CD14-positive monocyte (primary cell): ENCODE measurements around the gene TENT5C. TPM values are rescaled to one million over a fixed set of nuclear protein-coding genes. Genes with fewer than 3 reads are reported as not detected.

Experiments
- DNase-seq, 3 donors: peaks; one replicate each; pipeline ENCODE4 v3.0.0-alpha.2; 2011 to 2022
- H2AFZ ChIP-seq: 2 replicates; pipeline ENCODE4 v1.6.0; 2012; ENCODE audit warnings: mild to moderate bottlenecking, low read depth, low read length, inconsistent platforms; ENCODE audit not compliant: insufficient read depth, poor library complexity, severe bottlenecking
- H3K27ac ChIP-seq, 2 donors: 1 replicate in 1 of 2; 2 replicates in 1 of 2; pipeline ENCODE4 v1.5.1; 2012 to 2013; ENCODE audit warnings: low read length in 2 of 2, control low read depth in 1 of 2, inconsistent platforms in 1 of 2, low read depth in 1 of 2, mild to moderate bottlenecking in 1 of 2
- H3K27me3 ChIP-seq, 2 donors: one replicate each; pipeline versions ENCODE4 v1.6.0 to v1.6.1; 2011 to 2013; ENCODE audit warnings: low read length in 2 of 2; ENCODE audit not compliant: control insufficient read depth in 2 of 2, insufficient read depth in 2 of 2
- H3K36me3 ChIP-seq, 2 donors: replicated peaks in 1 of 2; 1 replicate in 1 of 2; 2 replicates in 1 of 2; pipeline versions ENCODE4 v1.5.1 to v1.6.1; 2012 to 2013; ENCODE audit warnings: low read length in 2 of 2, control low read depth in 1 of 2, inconsistent platforms in 1 of 2, mild to moderate bottlenecking in 1 of 2; ENCODE audit not compliant: insufficient read depth in 2 of 2, control insufficient read depth in 1 of 2
- H3K4me1 ChIP-seq, 2 donors: 1 replicate in 1 of 2; 2 replicates in 1 of 2; pipeline versions ENCODE4 v1.5.1 to v1.6.1; 2012 to 2013; ENCODE audit warnings: low read length in 2 of 2, control low read depth in 1 of 2, inconsistent platforms in 1 of 2, mild to moderate bottlenecking in 1 of 2, moderate library complexity in 1 of 2; ENCODE audit not compliant: insufficient read depth in 2 of 2, control insufficient read depth in 1 of 2
- H3K4me2 ChIP-seq: replicated peaks from 2 replicates; pipeline ENCODE3; 2012; ENCODE audit warnings: low read length, moderate library complexity, mild to moderate bottlenecking; ENCODE audit not compliant: poor library complexity, severe bottlenecking; ENCODE audit errors: extremely low read depth
- H3K4me3 ChIP-seq, 3 experiments: fragments of 200-600 bp in 1 of 3; sonication (generic) in 1 of 3; replicated peaks in 1 of 3; 1 replicate in 2 of 3; 2 replicates in 1 of 3; pipeline ENCODE4 v1.5.1; 2011 to 2013; ENCODE audit warnings: low read length in 3 of 3, mild to moderate bottlenecking in 3 of 3, control low read depth in 2 of 3, low read depth in 2 of 3, inconsistent platforms in 1 of 3, moderate library complexity in 1 of 3
- H3K79me2 ChIP-seq: 2 replicates; pipeline ENCODE4 v1.6.0; 2012; ENCODE audit warnings: mild to moderate bottlenecking, control low read depth, inconsistent platforms, low read length, moderate library complexity; ENCODE audit not compliant: insufficient read depth
- H3K9ac ChIP-seq: 2 replicates; pipeline ENCODE4 v1.6.0; 2017; ENCODE audit warnings: low read length, mild to moderate bottlenecking; ENCODE audit not compliant: insufficient read depth, poor library complexity, severe bottlenecking
- H3K9me3 ChIP-seq, 2 donors: replicated peaks in 1 of 2; 1 replicate in 1 of 2; 2 replicates in 1 of 2; pipeline versions ENCODE4 v1.5.1 to v1.6.1; 2012 to 2013; ENCODE audit warnings: low read length in 2 of 2, control low read depth in 1 of 2; ENCODE audit not compliant: control insufficient read depth in 1 of 2, insufficient read depth in 1 of 2
- H4K20me1 ChIP-seq: 2 replicates; pipeline ENCODE4 v1.6.0; 2012; ENCODE audit warnings: mild to moderate bottlenecking, low read length, control low read depth, moderate library complexity; ENCODE audit not compliant: insufficient read depth
- H3K27ac Mint-ChIP-seq, 7 donors: one replicate each; pipeline ENCODE4 v1.8.0; 2020; ENCODE audit warnings: mild to moderate bottlenecking in 7 of 7, mixed read lengths in 7 of 7, moderate library complexity in 6 of 7, inconsistent platforms in 2 of 7
- H3K27me3 Mint-ChIP-seq, 3 donors: one replicate each; pipeline ENCODE4 v1.8.0; 2021 to 2022; ENCODE audit warnings: low read depth in 3 of 3, mild to moderate bottlenecking in 3 of 3, mixed read lengths in 3 of 3, moderate library complexity in 3 of 3, inconsistent platforms in 1 of 3
- H3K36me3 Mint-ChIP-seq, 2 donors: one replicate each; pipeline ENCODE4 v1.8.0; 2020; ENCODE audit warnings: mixed read lengths in 2 of 2, inconsistent platforms in 1 of 2, mild to moderate bottlenecking in 1 of 2
- H3K4me1 Mint-ChIP-seq: one replicate; pipeline ENCODE4 v1.8.0; 2020; ENCODE audit warnings: mild to moderate bottlenecking, mixed read lengths
- H3K4me3 Mint-ChIP-seq, 2 donors: one replicate each; pipeline ENCODE4 v1.8.0; 2020; ENCODE audit warnings: mild to moderate bottlenecking in 2 of 2, mixed read lengths in 2 of 2, moderate library complexity in 1 of 2
- H3K9me3 Mint-ChIP-seq, 7 donors: one replicate each; pipeline ENCODE4 v1.8.0; 2020 to 2022; ENCODE audit warnings: mixed read lengths in 7 of 7, mild to moderate bottlenecking in 6 of 7, moderate library complexity in 6 of 7, inconsistent platforms in 2 of 7
- WGBS: methylation state at CpG from one replicate; pipeline ENCODE4 v1.1.5; 2013; ENCODE audit warnings: missing lambda C conversion rate; ENCODE audit not compliant: insufficient coverage; 5-methylcytosine and 5-hydroxymethylcytosine counted together
- intact Hi-C, 2 donors: fragments of 100-400 bp; cut with micrococcal nuclease; formaldehyde crosslinking; loops; one replicate each; pipeline versions ENCODE4 v1.15.0 to v1.15.1; 2023
- polyA plus RNA-seq, 3 donors: library from polyadenylated mRNA; depleted of rRNA in 1 of 3; unstranded in 2 of 3; stranded (reverse) in 1 of 3; fragments of 300-500 nt in 2 of 3; fragments of >200 nt in 1 of 3; fragmentation: Illumina TruSeq in 2 of 3; gene quantifications; 1 replicate in 2 of 3; 2 replicates in 1 of 3; pipeline ENCODE4 v1.2.3, GENCODE V29; 2012 to 2021
- TF ChIP-seq, protein P1 (sequence below): fragments of 200-600 bp; IDR thresholded peaks from one replicate; pipeline ENCODE4 v1.8.0; 2022; ENCODE audit warnings: antibody characterized with exemption, mild to moderate bottlenecking

The TENT5C gene
- polyA plus RNA-seq, 3 donors, result 0.17 to 0.69 (median 0.27) TPM

- Histone ChIP-seq H2AFZ (no peak overlapping the region), H3K36me3 (no peaks in the 10 kb centered on the region), H3K4me3 (no peak overlapping the region), H3K9ac (no peak overlapping the region), H3K4me2 (no peak overlapping the region), H3K9me3 (no peaks in the 10 kb centered on the region), H4K20me1 (no peaks in the 10 kb centered on the region), H3K4me1 (no peaks in the 10 kb centered on the region), H3K79me2 (no peaks in the 10 kb centered on the region), H3K27me3 (peaks cover 0 to 19% of the 10 kb centered on the region in 2 donors), H3K27ac (no peak overlapping the region)
- Mint-ChIP-seq H3K27ac (no peak overlapping the region), H3K27me3 (peaks cover 2 to 18% (median 5%) of the 10 kb centered on the region in 3 donors), H3K4me1 (no peaks in the 10 kb centered on the region), H3K36me3 (no peaks in the 10 kb centered on the region), H3K9me3 (no peaks in the 10 kb centered on the region), H3K4me3 (no peak overlapping the region)
- intact Hi-C loops, result no loop called here
- DNase-seq, result no peak
- 100% methylated on average over 2 of the region's 6 CpGs for WGBS
- TF ChIP-seq, protein P1, sequence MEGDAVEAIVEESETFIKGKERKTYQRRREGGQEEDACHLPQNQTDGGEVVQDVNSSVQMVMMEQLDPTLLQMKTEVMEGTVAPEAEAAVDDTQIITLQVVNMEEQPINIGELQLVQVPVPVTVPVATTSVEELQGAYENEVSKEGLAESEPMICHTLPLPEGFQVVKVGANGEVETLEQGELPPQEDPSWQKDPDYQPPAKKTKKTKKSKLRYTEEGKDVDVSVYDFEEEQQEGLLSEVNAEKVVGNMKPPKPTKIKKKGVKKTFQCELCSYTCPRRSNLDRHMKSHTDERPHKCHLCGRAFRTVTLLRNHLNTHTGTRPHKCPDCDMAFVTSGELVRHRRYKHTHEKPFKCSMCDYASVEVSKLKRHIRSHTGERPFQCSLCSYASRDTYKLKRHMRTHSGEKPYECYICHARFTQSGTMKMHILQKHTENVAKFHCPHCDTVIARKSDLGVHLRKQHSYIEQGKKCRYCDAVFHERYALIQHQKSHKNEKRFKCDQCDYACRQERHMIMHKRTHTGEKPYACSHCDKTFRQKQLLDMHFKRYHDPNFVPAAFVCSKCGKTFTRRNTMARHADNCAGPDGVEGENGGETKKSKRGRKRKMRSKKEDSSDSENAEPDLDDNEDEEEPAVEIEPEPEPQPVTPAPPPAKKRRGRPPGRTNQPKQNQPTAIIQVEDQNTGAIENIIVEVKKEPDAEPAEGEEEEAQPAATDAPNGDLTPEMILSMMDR, result no peak
Observed at GRCh38 chr1:117598489-117598888, 7.4 kb upstream of the TENT5C start.

DNA sequence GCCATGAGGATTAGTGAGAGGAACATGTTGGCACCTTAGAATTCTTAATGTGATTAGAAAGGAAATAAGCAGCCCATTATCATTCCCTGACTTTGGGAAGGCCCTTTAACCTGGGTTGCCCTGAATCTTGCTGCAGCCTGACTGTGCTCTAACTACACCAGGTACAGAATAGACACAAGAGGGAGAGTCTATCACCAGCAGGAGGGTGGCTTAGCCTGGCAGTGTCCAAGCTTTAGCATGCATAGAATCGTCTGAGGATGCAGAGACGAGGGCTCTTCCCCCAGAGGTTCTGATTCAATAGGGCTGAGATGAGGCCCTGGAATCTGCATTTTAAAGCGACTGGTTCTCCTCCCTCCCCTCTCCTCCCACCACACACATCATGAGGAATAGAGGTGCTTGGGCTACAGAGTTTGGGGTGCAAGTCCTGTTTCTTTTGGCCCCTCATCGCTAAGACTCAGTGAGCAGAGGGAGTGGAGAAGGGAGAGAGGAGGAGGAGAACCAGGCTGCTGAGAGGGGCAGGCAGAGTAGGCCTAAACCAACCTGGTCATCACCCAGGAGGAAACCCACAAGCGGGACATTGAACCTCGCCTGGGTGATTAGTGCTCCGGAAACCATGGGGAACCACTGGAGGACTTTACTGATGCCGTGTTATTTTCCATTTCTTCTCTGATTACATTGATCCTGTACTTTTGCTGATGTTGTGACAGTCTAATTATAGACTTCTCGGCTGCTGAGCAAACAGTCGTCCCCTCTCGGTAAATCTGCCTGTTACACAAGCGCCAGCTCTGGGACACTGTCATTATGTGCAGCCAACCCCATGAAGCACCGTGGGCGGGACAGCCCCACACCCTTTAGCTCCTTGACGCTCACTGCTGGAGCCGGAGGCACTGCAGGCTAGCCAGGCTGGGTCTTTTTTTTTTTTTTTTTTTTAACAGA is 6.3 kb upstream of the TENT5C start:
- Histone ChIP-seq H3K4me2 (no peak overlapping the region), H3K4me1 (no peaks in the 10 kb centered on the region), H3K9ac (no peak overlapping the region), H3K9me3 (no peaks in the 10 kb centered on the region), H3K36me3 (no peaks in the 10 kb centered on the region), H3K79me2 (no peaks in the 10 kb centered on the region), H2AFZ (no peak overlapping the region), H3K27me3 (peaks cover 7 to 28% of the 10 kb centered on the region in 2 donors), H3K4me3 (no peak overlapping the region), H4K20me1 (no peaks in the 10 kb centered on the region), H3K27ac (no peak overlapping the region)
- Mint-ChIP-seq H3K4me1 (peaks cover 1% of the 10 kb centered on the region), H3K36me3 (no peaks in the 10 kb centered on the region), H3K4me3 (no peak overlapping the region), H3K27ac (no peak overlapping the region), H3K9me3 (peaks cover 0 to under 1% (median 0%) of the 10 kb centered on the region in 7 donors), H3K27me3 (peaks cover 7 to 27% (median 15%) of the 10 kb centered on the region in 3 donors)
- TF ChIP-seq, protein P1, result no peak
- DNase-seq, result no peak
- 97% methylated on average over 11 of the region's 16 CpGs for WGBS
- intact Hi-C loops, result no loop called here
